ENCODE results near the gene DDX60. TPM values are rescaled to one million over a fixed set of nuclear protein-coding genes. Genes with fewer than 3 reads are reported as not detected.

DDX60 gene
- total and polyA plus RNA-seq, 4 experiments from 2014 or later: 25.7 to 33.9 (median 31.9) TPM

- Mint-ChIP-seq H3K4me3 (no peak overlapping the region), H3K27ac (no peak overlapping the region), H3K4me1 (no peaks in the 10 kb centered on the region), H3K9me3 (peaks cover 2 to 13% (median 9%) of the 10 kb centered on the region in 8 donors), H3K36me3 (peaks cover 5 to 10% of the 10 kb centered on the region in 2 donors), H3K27me3 (no peaks in the 10 kb centered on the region)
- POLR2A ChIA-PET (ENCODE audit: partially characterized antibody): no interaction called here
- H3K9me3 ChIP-seq (ENCODE audit: control insufficient read depth in 1 of 2, low read length in 2 of 2): peaks cover 0 to 1% of the 10 kb centered on the region in 2 donors
- no peaks in the 10 kb centered on the region for H3K36me3 ChIP-seq (ENCODE audit: insufficient read depth, low read length)
- intact Hi-C loops (cut with micrococcal nuclease): no loop called here
- CTCF ChIA-PET (ENCODE audit: partially characterized antibody): no interaction called here
- no peaks in the 10 kb centered on the region for H3K27me3 ChIP-seq (ENCODE audit: insufficient read depth, low read length)
- no peaks in the 10 kb centered on the region for H3K4me1 ChIP-seq (ENCODE audit: insufficient read depth, low read length)
- no peak overlapping the region for H3K27ac ChIP-seq (ENCODE audit: low read depth, low read length)
- no peak overlapping the region for H3K4me3 ChIP-seq (ENCODE audit: low read length in 2 of 2)
- no peak for DNase-seq
Observed at GRCh38 chr4:168197926-168198325, 120.6 kb downstream of the DDX60 start.

GRCh38 chr4:168188754-168189153 is 129.8 kb downstream of the DDX60 start:
- Histone ChIP-seq H3K27ac (ENCODE audit: low read depth, low read length) (no peak overlapping the region), H3K9me3 (ENCODE audit: control insufficient read depth in 1 of 2, low read length in 2 of 2) (no peaks in the 10 kb centered on the region), H3K4me1 (ENCODE audit: insufficient read depth, low read length) (no peaks in the 10 kb centered on the region), H3K27me3 (ENCODE audit: insufficient read depth, low read length) (no peaks in the 10 kb centered on the region), H3K4me3 (ENCODE audit: low read length in 2 of 2) (no peak overlapping the region), H3K36me3 (ENCODE audit: insufficient read depth, low read length) (no peaks in the 10 kb centered on the region)
- ChIA-PET CTCF (ENCODE audit: partially characterized antibody) (no interaction called here), POLR2A (ENCODE audit: partially characterized antibody) (no interaction called here)
- H3K27me3 Mint-ChIP-seq: no peaks in the 10 kb centered on the region
- H3K36me3 Mint-ChIP-seq: no peaks in the 10 kb centered on the region
- H3K4me3 Mint-ChIP-seq: no peak overlapping the region
- DNase-seq: no peak
- intact Hi-C loops (cut with micrococcal nuclease): no loop called here
- H3K9me3 Mint-ChIP-seq: no peaks in the 10 kb centered on the region
- H3K4me1 Mint-ChIP-seq: no peaks in the 10 kb centered on the region
- no peak overlapping the region for H3K27ac Mint-ChIP-seq

- POLR2A ChIA-PET (ENCODE audit: partially characterized antibody): no interaction called here
Observed at GRCh38 chr4:168183717-168184571, 134.6 kb downstream of the DDX60 start.

GRCh38 chr4:168177546-168178149 is 140.9 kb downstream of the DDX60 start:
- Mint-ChIP-seq H3K27ac (no peak overlapping the region), H3K9me3 (no peaks in the 10 kb centered on the region), H3K27me3 (no peaks in the 10 kb centered on the region), H3K4me3 (no peak overlapping the region), H3K4me1 (no peaks in the 10 kb centered on the region), H3K36me3 (no peaks in the 10 kb centered on the region)
- no peaks in the 10 kb centered on the region for H3K4me1 ChIP-seq (ENCODE audit: insufficient read depth, low read length)
- no peak overlapping the region for H3K27ac ChIP-seq (ENCODE audit: low read depth, low read length)
- CTCF ChIA-PET (ENCODE audit: partially characterized antibody): no interaction called here
- H3K36me3 ChIP-seq (ENCODE audit: insufficient read depth, low read length): no peaks in the 10 kb centered on the region
- H3K27me3 ChIP-seq (ENCODE audit: insufficient read depth, low read length): no peaks in the 10 kb centered on the region
- no peak for DNase-seq
- intact Hi-C loops (cut with micrococcal nuclease): no loop called here
- POLR2A ChIA-PET (ENCODE audit: partially characterized antibody): no interaction called here
- no peak overlapping the region for H3K4me3 ChIP-seq (ENCODE audit: low read length in 2 of 2)
- H3K9me3 ChIP-seq (ENCODE audit: control insufficient read depth in 1 of 2, low read length in 2 of 2): no peaks in the 10 kb centered on the region

More at GRCh38 chr4:168183717-168184571, 134.6 kb downstream of the DDX60 start:
- H3K27me3 Mint-ChIP-seq: no peaks in the 10 kb centered on the region
- CTCF ChIA-PET (ENCODE audit: partially characterized antibody): interaction anchor here (1.0 to 1.5 kb wide), 2 partner anchors 30 to 1382 kb away, joined by 3 read pairs; no protein-coding TSS in a partner anchor
- no peak overlapping the region for H3K27ac Mint-ChIP-seq
- intact Hi-C loops (cut with micrococcal nuclease): loop anchor here (5.0 kb wide), 3 partner anchors 1308 to 1863 kb away; no protein-coding TSS in a partner anchor
- Histone ChIP-seq H3K27me3 (ENCODE audit: insufficient read depth, low read length) (no peaks in the 10 kb centered on the region), H3K36me3 (ENCODE audit: insufficient read depth, low read length) (no peaks in the 10 kb centered on the region), H3K27ac (ENCODE audit: low read depth, low read length) (no peak overlapping the region), H3K4me1 (ENCODE audit: insufficient read depth, low read length) (no peaks in the 10 kb centered on the region), H3K4me3 (ENCODE audit: low read length in 2 of 2) (no peak overlapping the region), H3K9me3 (ENCODE audit: control insufficient read depth in 1 of 2, low read length in 2 of 2) (no peaks in the 10 kb centered on the region)
- no peaks in the 10 kb centered on the region for H3K9me3 Mint-ChIP-seq
- peak in 3 of 5 donors; percentile 10 to 15 (median 13) for DNase-seq
- H3K4me3 Mint-ChIP-seq: no peak overlapping the region
- H3K4me1 Mint-ChIP-seq: no peaks in the 10 kb centered on the region
- H3K36me3 Mint-ChIP-seq: no peaks in the 10 kb centered on the region

GRCh38 chr4:168174308-168174707 is 144.2 kb downstream of the DDX60 start:
- Histone ChIP-seq H3K4me3 (ENCODE audit: low read length in 2 of 2) (no peak overlapping the region), H3K27ac (ENCODE audit: low read depth, low read length) (no peak overlapping the region), H3K9me3 (ENCODE audit: control insufficient read depth in 1 of 2, low read length in 2 of 2) (no peaks in the 10 kb centered on the region), H3K36me3 (ENCODE audit: insufficient read depth, low read length) (no peaks in the 10 kb centered on the region), H3K27me3 (ENCODE audit: insufficient read depth, low read length) (no peaks in the 10 kb centered on the region), H3K4me1 (ENCODE audit: insufficient read depth, low read length) (no peaks in the 10 kb centered on the region)
- DNase-seq: no peak
- ChIA-PET CTCF (ENCODE audit: partially characterized antibody) (no interaction called here), POLR2A (ENCODE audit: partially characterized antibody) (no interaction called here)
- Mint-ChIP-seq H3K4me3 (no peak overlapping the region), H3K4me1 (no peaks in the 10 kb centered on the region), H3K36me3 (no peaks in the 10 kb centered on the region), H3K9me3 (no peaks in the 10 kb centered on the region), H3K27me3 (no peaks in the 10 kb centered on the region), H3K27ac (no peak overlapping the region)
- intact Hi-C loops (cut with micrococcal nuclease): no loop called here

GRCh38 chr4:168167714-168168284 is 150.8 kb downstream of the DDX60 start:
- Histone ChIP-seq H3K4me1 (ENCODE audit: insufficient read depth, low read length) (no peaks in the 10 kb centered on the region), H3K4me3 (ENCODE audit: low read length in 2 of 2) (no peak overlapping the region), H3K27ac (ENCODE audit: low read depth, low read length) (no peak overlapping the region), H3K36me3 (ENCODE audit: insufficient read depth, low read length) (no peaks in the 10 kb centered on the region), H3K27me3 (ENCODE audit: insufficient read depth, low read length) (no peaks in the 10 kb centered on the region), H3K9me3 (ENCODE audit: control insufficient read depth in 1 of 2, low read length in 2 of 2) (no peaks in the 10 kb centered on the region)
- H3K9me3 Mint-ChIP-seq: no peaks in the 10 kb centered on the region
- ChIA-PET POLR2A (ENCODE audit: partially characterized antibody) (no interaction called here), CTCF (ENCODE audit: partially characterized antibody) (interaction anchor here (1.6 kb wide), 1 partner anchor 14 kb away, joined by 5 read pairs; no protein-coding TSS in a partner anchor)
- no peak overlapping the region for H3K4me3 Mint-ChIP-seq
- H3K27ac Mint-ChIP-seq: no peak overlapping the region
- no peak for DNase-seq
- no peaks in the 10 kb centered on the region for H3K4me1 Mint-ChIP-seq
- intact Hi-C loops (cut with micrococcal nuclease): no loop called here
- H3K27me3 Mint-ChIP-seq: no peaks in the 10 kb centered on the region
- H3K36me3 Mint-ChIP-seq: no peaks in the 10 kb centered on the region
